ENCODE measurements around the gene FBXW2.

DNA sequence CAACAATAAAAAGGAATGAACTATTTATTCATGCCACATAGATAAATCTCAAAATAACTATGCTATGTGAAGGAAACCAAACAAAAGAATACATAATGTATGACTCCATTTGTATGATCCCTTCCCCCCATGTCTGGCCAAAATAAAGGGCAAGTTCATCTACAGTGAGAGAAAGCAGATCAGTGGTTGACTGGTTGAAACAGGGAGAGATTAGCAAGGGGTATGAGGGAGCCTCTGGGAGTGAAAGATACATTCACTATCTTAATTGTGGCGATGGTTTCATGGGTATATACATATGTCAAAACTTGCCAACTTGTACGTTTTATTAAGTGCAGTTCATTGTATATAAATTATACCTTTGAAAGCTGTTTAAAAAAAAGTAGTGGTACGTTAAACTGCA is 44.7 kb upstream of the FBXW2 start:
- no peak for TF ChIP-seq CTCF (conservative IDR thresholded peaks at IDR 0.05 in 1 of 2, IDR thresholded peaks at IDR 0.05 in 1 of 2; ENCODE audit: low read depth in 1 of 2, low read length in 2 of 2)
- TF ChIP-seq EZH2 (IDR thresholded peaks at IDR 0.05; ENCODE audit: low read length, missing control alignments): no peak
